Loucy (cell line): Measurements from ENCODE around the gene LTA.

Source experiments
- EZH2phosphoT487 ChIP-seq: fragments of 200-600 bp; IDR thresholded peaks from 2 replicates; pipeline ENCODE4 v1.6.1; 2018; ENCODE audit warnings: antibody characterized with exemption, mild to moderate bottlenecking, moderate library complexity, borderline replicate concordance
- TF ChIP-seq, protein P1 (sequence below): fragments of 200-600 bp; sonication (generic); conservative IDR thresholded peaks from 2 replicates; pipeline ENCODE4 v1.5.1; 2014; ENCODE audit warnings: mild to moderate bottlenecking, antibody characterized with exemption, low read length

DNA sequence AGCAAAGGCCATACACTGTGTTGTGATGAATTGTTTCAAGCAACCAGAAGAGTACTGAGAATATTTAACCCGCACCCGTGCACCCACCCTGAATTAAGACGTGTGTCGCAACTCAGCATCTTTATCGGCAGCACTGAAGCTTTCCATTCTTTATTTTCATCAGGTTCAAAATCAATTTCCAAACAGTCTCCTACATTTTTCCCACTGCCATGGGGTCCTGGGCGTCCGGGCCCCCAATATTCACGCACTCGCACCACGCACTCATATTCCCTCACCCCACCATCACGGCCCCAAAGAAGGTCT, 8.3 kb downstream of the LTA start:
- TF ChIP-seq, protein P1, sequence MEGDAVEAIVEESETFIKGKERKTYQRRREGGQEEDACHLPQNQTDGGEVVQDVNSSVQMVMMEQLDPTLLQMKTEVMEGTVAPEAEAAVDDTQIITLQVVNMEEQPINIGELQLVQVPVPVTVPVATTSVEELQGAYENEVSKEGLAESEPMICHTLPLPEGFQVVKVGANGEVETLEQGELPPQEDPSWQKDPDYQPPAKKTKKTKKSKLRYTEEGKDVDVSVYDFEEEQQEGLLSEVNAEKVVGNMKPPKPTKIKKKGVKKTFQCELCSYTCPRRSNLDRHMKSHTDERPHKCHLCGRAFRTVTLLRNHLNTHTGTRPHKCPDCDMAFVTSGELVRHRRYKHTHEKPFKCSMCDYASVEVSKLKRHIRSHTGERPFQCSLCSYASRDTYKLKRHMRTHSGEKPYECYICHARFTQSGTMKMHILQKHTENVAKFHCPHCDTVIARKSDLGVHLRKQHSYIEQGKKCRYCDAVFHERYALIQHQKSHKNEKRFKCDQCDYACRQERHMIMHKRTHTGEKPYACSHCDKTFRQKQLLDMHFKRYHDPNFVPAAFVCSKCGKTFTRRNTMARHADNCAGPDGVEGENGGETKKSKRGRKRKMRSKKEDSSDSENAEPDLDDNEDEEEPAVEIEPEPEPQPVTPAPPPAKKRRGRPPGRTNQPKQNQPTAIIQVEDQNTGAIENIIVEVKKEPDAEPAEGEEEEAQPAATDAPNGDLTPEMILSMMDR: no peak
- TF ChIP-seq EZH2phosphoT487: no peak
